ENCODE results near the gene UBIAD1.
"Not testable (repeated sequence)": the region's sequence is repeated elsewhere in the genome, so short reads cannot be mapped to it uniquely, and the experiment has no call there.

Gene UBIAD1

GRCh38 chr1:11280719-11281376 lies 7.8 kb downstream of the UBIAD1 start:
- no peak for DNase-seq

- peak; percentile 23 for DNase-seq
Measured at GRCh38 chr1:11281518-11282331, 8.7 kb downstream of the UBIAD1 start.

DNA sequence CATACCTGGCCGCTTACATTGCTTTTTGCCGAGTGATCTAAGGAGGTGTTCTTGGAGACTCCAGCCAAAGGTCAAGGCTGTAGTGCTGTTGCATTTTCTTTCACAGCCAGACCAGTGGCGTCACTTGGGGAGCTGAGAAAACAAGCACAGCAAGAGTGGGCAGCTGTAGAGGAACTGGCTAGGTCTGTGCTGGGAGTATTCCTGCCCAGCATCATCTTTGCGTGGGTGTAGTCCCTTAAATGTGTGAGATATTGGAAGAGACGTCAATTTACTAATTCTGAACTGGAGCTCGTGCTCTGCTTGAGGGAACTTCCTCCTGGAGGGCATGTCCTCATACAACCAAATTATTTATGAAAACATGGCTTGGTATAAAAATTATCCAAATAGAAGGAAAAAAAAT lies 10.2 kb downstream of the UBIAD1 start:
- DNase-seq: peak; percentile 27

- DNase-seq: no peak
Measured at GRCh38 chr1:11284784-11285183, 11.8 kb downstream of the UBIAD1 start.

DNA sequence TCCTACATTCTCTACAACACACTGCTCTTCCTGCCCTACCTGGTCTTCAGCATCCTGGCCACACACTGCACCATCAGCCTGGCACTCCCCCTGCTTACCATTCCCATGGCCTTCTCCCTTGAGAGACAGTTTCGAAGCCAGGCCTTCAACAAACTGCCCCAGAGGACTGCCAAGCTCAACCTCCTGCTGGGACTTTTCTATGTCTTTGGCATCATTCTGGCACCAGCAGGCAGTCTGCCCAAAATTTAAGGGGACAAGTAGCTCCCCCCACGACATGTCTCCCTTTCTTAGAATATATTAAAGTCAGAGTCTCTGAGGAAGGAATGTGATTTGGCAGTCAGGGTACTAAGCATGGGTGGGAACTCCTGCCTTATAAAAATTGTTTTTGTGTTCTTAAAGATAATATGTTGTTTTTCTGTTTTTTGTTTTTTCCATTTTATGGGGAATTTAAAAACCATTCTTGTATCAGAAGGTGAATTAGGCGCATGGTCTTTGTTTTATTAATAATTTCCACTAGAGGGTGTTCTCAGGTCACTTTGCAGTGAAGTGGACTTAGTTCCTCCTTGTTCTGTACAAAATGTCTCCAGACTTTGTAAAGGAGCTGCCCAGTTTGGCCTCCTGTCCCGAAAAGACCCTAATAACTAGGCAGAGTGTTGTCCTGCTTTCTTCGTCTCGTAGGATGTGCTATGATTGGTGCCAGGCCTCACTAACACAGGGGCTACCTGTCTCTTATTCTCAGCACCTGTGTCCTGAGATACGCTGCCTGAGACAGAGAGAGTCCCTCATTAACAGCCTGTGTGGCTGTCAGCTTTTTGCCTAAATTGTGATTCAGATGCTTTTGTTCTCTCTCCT lies 13.1 kb downstream of the UBIAD1 start:
- no peak for DNase-seq

DNA sequence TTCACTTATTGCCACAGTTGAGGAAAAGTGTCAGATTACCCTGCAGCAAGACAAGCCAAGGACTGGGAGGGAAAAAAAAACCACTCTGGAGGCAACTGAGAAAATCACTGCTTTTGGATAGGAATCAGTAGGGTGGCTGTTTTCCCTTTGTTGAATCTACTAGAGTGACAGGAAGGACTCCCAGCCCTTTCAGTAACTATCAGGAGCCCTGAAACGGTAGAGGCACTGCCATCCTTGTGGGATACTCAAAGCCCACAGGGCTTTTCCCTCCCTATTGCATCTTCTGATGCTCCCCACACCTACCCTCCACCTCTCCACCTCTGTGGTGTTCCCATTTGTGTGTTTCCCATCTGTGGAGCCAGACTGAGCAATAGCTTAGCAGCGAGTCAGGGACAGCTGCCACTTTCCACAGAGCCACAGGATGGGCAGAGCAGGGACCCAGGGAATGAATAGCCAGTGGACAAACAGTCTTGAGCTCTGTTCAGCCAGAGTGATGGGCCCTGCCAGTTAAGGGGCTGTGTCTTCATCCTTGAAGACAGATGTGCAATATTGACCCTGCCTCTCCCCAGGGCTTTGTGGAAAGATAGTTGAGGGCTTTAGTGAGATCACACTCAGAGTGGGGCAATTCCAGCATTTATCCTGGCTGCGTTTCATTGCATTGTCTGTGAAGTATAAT lies 13.9 kb downstream of the UBIAD1 start:
- no peak for DNase-seq

DNA sequence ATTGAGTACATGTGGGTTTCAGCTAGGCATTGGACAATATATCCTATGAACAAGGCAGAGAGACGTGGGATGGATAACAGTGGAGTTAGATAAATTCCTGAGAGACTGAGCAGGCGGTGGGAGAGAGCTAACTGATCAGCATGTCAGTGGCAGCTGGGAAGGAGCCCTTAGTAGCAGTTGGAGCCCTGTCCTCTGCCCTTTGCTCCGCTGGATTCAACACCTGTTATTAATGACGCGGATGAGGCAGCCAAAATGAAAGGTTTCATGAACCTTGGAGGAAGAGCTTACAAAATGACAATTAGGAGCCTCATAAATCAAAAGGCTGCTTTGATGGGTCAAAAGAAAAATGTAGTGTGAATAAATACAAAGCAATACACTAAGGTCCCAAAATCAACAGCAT lies 16.1 kb downstream of the UBIAD1 start:
- no peak for DNase-seq

- no peak for DNase-seq
Measured at GRCh38 chr1:11291049-11291448, 18.1 kb downstream of the UBIAD1 start.

DNA sequence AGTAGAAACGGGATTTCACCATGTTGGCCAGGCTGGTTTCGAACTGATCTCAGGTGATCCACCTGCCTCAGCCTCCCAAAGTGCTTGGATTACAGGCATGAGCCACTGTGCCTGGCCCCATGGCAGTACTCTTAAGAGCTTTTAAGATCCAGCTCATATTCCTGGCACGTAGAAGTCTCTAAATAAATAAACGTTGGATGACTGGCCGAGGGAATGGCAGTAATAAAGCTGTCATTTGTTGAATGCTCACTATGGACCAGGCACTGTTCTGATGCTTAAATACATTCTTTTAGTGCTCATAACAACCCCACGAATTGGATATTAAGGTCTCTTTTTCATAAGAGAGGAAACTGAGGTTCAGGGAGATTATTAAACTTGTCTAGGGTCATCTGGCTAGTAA lies 20.9 kb downstream of the UBIAD1 start:
- DNase-seq: no peak

DNA sequence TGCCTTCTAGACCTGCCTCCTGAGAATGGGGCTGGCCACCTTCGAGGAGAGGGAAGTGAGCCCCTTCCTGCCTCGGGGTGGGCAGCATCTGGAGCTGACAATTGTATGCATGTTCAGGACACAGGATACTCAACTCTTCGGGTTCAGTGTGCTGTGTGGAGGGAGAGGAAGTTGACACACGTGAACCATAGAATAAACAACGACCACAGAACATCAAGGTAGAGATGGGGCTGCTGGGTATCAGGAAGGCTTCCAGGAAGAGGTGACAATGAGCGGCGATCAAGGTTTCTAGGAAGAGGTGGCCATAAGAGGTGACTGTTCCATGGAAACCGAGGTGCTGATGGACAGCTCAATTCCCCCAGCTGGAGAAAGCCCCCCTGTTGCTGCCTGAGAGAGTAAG lies 22.0 kb downstream of the UBIAD1 start:
- DNase-seq: no peak

DNA sequence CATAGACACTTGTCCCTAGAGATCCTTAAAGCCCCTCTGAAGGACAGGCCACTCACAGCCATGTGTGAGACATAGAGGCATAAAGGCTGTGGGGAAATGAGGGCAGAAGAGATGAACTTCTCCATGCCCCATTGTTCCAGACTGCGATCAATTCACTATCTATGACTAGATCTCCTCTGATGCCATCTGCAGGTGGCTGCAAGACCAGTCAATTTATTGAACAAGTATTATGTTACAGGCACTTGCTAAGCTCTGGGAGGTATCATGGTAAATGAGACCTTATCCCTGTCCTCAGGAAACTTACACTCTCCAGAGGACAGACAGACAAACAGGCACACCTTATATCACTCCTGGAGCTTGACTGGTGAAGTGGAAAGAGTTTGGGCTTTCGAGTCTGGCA lies 22.9 kb downstream of the UBIAD1 start:
- no peak for DNase-seq

DNA sequence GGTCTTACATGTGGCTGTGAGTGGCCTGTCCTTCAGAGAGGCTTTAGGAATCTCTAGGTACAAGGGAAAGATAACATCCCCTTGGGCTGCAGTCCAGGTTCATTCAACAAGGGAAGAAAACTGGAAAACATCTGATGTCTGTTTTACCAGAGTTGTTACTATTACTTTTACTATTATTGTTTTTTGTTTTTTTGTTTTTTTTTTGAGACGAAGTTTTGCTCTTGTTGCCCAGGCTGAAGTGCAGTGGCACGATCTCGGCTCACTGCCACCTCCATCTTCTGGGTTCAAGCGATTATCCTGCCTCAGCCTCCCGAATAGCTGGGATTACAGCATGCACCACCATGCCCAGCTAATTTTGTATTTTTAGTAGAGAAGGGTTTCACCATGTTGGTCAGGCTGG lies 24.8 kb downstream of the UBIAD1 start:
- not testable (repeated sequence) for DNase-seq

- DNase-seq: no peak
Measured at GRCh38 chr1:11298390-11299224, 25.6 kb downstream of the UBIAD1 start.

DNA sequence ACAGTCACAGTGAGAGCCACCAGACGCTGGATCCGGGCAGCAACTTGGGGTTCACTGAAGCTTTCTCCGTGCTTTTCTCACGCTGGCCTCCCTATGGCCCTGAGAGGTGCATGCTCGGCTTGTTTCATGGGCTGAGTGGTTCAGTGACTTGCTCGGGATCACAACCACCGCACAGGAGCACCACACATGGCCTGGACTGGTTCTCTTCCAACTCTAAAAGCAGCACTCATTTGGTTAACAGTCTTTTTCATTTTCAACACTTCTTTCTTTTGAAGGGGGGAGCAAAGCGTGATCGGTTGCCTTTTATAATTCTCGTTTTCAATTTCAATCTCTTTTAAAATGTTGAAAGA lies 26.2 kb downstream of the UBIAD1 start:
- no peak for DNase-seq

DNA sequence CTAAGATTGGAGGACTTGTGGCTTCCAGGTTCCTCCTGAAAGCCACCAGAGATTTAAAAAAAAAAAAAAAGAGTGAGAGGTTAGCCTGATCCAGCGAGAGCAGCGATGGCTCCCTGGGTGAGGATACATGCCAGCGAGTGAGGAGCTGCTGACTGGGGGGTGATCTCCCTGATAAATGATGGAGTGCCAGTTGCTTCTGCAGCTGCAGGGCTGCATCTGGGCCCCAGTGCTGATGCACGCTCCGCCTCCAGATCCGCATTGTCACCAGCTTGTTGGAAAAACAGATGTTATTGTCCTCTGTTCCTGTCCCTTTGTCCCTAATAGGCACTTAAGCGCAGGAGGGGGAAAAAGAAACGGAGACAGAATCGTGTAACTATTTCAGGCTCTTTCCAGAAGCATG lies 28.6 kb downstream of the UBIAD1 start:
- DNase-seq: no peak

- no peak for DNase-seq
Measured at GRCh38 chr1:11302366-11302765, 29.4 kb downstream of the UBIAD1 start.

DNA sequence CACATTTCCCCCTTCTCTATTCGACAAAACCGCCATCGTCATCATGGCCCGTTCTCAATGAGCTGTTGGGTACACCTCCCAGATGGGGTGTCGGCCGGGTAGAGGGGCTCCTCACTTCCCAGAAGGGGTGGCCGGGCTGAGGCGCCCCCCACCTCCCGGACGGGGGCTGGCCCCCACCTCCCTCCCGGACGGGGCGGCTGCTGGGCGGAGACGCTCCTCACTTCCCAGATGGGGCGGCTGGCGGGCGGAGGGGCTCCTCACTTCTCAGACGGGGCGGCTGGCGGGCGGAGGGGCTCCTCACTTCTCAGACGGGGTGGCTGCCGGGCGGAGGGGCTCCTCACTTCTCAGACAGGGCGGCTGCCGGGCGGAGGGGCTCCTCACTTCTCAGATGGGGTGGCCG lies 32.5 kb downstream of the UBIAD1 start:
- not testable (repeated sequence) for DNase-seq

- no peak for DNase-seq
Measured at GRCh38 chr1:11307852-11308251, 34.9 kb downstream of the UBIAD1 start.

DNA sequence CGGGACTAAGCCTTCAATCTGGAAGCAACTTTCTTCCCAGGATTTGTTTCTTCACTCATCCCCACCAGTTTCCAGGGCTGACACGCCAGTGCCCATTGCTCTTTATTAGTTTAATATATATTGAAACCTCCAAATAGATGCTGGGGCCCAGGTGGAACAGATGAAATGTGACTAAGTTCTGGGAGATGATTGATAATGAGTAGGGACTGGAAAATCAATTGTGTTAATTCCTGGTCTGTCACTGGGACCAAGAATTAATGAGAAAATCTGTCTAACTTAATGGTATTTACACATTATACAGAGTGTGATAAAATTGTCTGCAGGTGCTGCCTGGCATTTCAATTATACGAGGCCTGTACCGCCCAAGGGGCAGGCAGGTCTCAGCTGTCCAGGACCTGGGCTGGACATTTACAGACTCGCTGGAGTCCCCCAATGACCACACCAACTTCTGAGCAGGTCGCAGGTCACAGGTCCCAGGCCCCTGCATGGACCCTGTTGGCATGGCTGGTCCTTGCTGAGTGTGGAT lies 35.8 kb downstream of the UBIAD1 start:
- DNase-seq: no peak

- DNase-seq: no peak
Measured at GRCh38 chr1:11309385-11309784, 36.4 kb downstream of the UBIAD1 start.

- no peak for DNase-seq
Measured at GRCh38 chr1:11311816-11312755, 39.1 kb downstream of the UBIAD1 start.

Measured in suppressor macrophage treated with lipopolysaccharide for 4 hours (primary cell).